GM19043 (cell line): ENCODE data around the gene CFAP157.

ENCODE experiments used
- ATAC-seq: cut with Tn5 transposase; IDR thresholded peaks from one replicate; pipeline ENCODE4 v1.9.1; 2021; ENCODE audit warnings: low read depth; ENCODE audit not compliant: unreplicated experiment

CFAP157 gene

GRCh38 chr9:127706836-127707241 is at the start of gene CFAP157:
CFAP157 (plus strand) TSS chr9:127706988; CDS start chr9:127707032, 44 bp downstream.
- no peak for ATAC-seq

- ATAC-seq: no peak
Observed at GRCh38 chr9:127658428-127658827, 48.4 kb upstream of the CFAP157 start.

- ATAC-seq: no peak
Observed at GRCh38 chr9:127660886-127661741, 45.7 kb upstream of the CFAP157 start.

GRCh38 chr9:127662617-127663016 is 44.2 kb upstream of the CFAP157 start:
- ATAC-seq: no peak

GRCh38 chr9:127664324-127664677 is 42.5 kb upstream of the CFAP157 start:
- no peak for ATAC-seq

GRCh38 chr9:127664678-127665507 is 41.9 kb upstream of the CFAP157 start:
- ATAC-seq: no peak

- ATAC-seq: no peak
Observed at GRCh38 chr9:127667127-127667844, 39.5 kb upstream of the CFAP157 start.

GRCh38 chr9:127667906-127668305 is 38.9 kb upstream of the CFAP157 start:
- no peak for ATAC-seq

GRCh38 chr9:127673234-127673633 is 33.6 kb upstream of the CFAP157 start:
- ATAC-seq: no peak

- ATAC-seq: no peak
Observed at GRCh38 chr9:127676638-127677037, 30.1 kb upstream of the CFAP157 start.

- no peak for ATAC-seq
Observed at GRCh38 chr9:127679506-127679905, 27.3 kb upstream of the CFAP157 start.

GRCh38 chr9:127680226-127680625 is 26.6 kb upstream of the CFAP157 start:
- ATAC-seq: no peak

GRCh38 chr9:127680846-127681245 is 25.9 kb upstream of the CFAP157 start:
- no peak for ATAC-seq

GRCh38 chr9:127682351-127683136 is 24.2 kb upstream of the CFAP157 start:
- no peak for ATAC-seq

GRCh38 chr9:127683723-127684122 is 23.1 kb upstream of the CFAP157 start:
- ATAC-seq: no peak

GRCh38 chr9:127684576-127684975 is 22.2 kb upstream of the CFAP157 start:
- ATAC-seq: no peak

- no peak for ATAC-seq
Observed at GRCh38 chr9:127686461-127687393, 20.1 kb upstream of the CFAP157 start.

- no peak for ATAC-seq
Observed at GRCh38 chr9:127689329-127690000, 17.3 kb upstream of the CFAP157 start.

- ATAC-seq: no peak
Observed at GRCh38 chr9:127690735-127691134, 16.1 kb upstream of the CFAP157 start.
